Measurements from ENCODE around the gene FMC1.

FMC1 gene

DNA sequence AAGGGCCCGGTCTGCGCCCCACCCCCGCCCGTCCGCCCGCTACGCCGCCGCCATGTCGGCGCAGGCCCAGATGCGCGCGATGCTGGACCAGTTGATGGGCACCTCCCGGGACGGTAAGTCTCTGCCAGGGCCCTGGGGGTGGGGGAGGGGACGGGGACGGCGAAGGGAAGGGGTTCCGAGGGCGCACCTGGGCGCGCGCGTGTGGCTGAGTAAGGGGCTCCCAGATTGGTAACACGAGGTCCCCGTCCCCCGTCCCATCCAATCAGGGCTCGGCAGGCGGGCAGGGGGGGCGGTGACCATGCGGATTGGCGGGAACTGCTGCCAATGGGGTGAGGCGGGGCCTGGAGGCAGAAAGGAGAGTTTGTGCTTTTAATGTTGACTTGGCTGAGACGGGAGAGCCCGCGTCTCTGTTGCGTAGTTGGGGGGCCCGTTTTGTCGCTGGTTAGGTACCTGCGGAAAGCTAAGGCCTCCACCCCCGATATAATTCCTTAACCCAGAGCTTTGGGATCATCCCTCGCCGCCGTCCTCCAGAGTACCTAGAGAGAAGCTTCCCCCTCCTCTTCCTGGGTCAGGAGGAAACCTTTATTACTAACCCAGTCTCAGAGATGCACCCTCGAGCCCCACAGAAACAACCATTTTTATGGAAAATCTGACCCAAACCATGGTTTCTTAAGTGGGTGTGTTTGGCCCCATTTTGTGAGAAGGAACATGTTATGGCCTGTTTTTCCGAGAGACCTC is 19.2 kb downstream of the FMC1 start:
- no peak overlapping the region for H3K27ac ChIP-seq (ENCODE audit: low read length)
- no peaks in the 10 kb centered on the region for H3K27me3 ChIP-seq (ENCODE audit: control insufficient read depth, insufficient read depth, low read length)
- H3K4me3 ChIP-seq (ENCODE audit: low read length), result peak overlapping the region; percentile 80
- WGBS (ENCODE audit: insufficient coverage, insufficient read length), result no CpG with 5 or more reads among the region's 47 CpGs
- H3K9me3 ChIP-seq (ENCODE audit: control insufficient read depth, insufficient read depth, low read length), result no peaks in the 10 kb centered on the region
- H3K4me1 ChIP-seq (ENCODE audit: control insufficient read depth, insufficient read depth, low read length), result 0 out of 2 replicates have a peak, but pooled peaks cover 3% of the 10 kb centered on the region
- peak; percentile 75 for DNase-seq (ENCODE audit: low read depth, low spot score)
- no peaks in the 10 kb centered on the region for H3K36me3 ChIP-seq (ENCODE audit: control insufficient read depth, insufficient read depth, low read length)

DNA sequence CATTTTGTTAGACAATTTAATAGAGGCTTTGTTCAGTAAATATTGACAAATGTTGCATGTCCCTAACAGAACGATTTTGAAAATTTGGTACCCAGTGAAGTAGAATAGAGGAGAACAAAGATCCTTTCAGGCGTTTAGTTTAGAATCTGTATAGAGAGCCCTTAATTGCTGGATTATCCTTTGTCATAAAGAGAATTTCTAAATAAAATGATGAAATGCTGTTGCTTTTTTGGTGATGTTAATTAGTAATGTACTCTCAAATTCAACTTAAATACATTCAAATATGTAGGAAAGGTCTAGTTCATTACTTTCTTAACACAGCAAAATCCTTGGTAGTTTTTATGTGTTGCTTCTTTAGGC is 19.8 kb downstream of the FMC1 start:
- Histone ChIP-seq H3K27me3 (ENCODE audit: control insufficient read depth, insufficient read depth, low read length) (no peaks in the 10 kb centered on the region), H3K4me1 (ENCODE audit: control insufficient read depth, insufficient read depth, low read length) (0 out of 2 replicates have a peak, but pooled peaks cover 3% of the 10 kb centered on the region), H3K9me3 (ENCODE audit: control insufficient read depth, insufficient read depth, low read length) (no peaks in the 10 kb centered on the region), H3K36me3 (ENCODE audit: control insufficient read depth, insufficient read depth, low read length) (no peaks in the 10 kb centered on the region), H3K27ac (ENCODE audit: low read length) (no peak overlapping the region), H3K4me3 (ENCODE audit: low read length) (peak overlapping the region; percentile 72)
- WGBS (ENCODE audit: insufficient coverage, insufficient read length), result no CpG with 5 or more reads among the region's 2 CpGs
- no peak for DNase-seq (ENCODE audit: low read depth, low spot score)

DNA sequence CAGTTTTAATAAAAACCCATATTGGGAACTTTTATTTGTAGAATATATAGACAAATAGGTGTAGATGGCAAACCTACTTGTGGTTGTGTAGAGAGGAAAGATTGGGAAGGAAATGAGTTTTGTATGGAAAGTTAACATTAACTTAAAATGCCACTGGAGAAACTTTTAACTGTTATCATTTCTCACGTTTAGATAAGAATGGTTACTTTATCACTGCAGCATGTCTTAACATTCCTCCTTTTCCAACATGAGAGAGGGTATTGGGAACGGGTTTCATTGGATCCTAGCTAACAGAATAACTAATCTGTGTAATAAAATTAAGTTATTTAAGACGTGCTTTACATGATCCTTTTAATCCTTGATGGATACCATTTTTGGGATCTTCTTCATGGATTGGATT is 20.4 kb downstream of the FMC1 start:
- DNase-seq (ENCODE audit: low read depth, low spot score), result no peak
- no peaks in the 10 kb centered on the region for H3K27me3 ChIP-seq (ENCODE audit: control insufficient read depth, insufficient read depth, low read length)

DNA sequence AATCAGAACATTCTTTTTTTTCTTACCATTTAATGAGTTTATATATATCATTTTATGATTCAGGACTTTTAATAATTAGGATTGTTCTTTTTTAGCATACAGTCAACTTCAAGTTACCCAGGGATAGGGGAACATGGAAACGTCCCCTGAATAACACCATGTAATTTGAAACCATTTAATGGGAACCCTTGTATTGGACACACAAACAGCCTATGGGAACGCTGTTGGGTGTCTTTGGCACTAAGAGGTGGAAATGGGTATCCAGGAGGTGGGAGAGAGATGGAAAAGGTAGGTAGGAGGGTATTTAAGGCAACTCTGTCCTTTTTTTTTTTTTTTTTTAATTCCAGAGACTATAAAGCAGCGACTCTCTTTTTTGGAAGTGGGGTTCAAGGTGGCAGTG is 21.2 kb downstream of the FMC1 start:
- H3K27ac ChIP-seq (ENCODE audit: low read length), result no peak overlapping the region
- no peak for DNase-seq (ENCODE audit: low read depth, low spot score)
- WGBS (ENCODE audit: insufficient coverage, insufficient read length), result no CpG with 5 or more reads among the region's 3 CpGs
- no peaks in the 10 kb centered on the region for H3K9me3 ChIP-seq (ENCODE audit: control insufficient read depth, insufficient read depth, low read length)
- H3K27me3 ChIP-seq (ENCODE audit: control insufficient read depth, insufficient read depth, low read length), result no peaks in the 10 kb centered on the region
- H3K36me3 ChIP-seq (ENCODE audit: control insufficient read depth, insufficient read depth, low read length), result no peaks in the 10 kb centered on the region
- H3K4me3 ChIP-seq (ENCODE audit: low read length), result no peak overlapping the region
- 0 out of 2 replicates have a peak, but pooled peaks cover 3% of the 10 kb centered on the region for H3K4me1 ChIP-seq (ENCODE audit: control insufficient read depth, insufficient read depth, low read length)

More for the DNA sequence above, 20.4 kb downstream of the FMC1 start:
- Histone ChIP-seq H3K4me1 (ENCODE audit: control insufficient read depth, insufficient read depth, low read length) (0 out of 2 replicates have a peak, but pooled peaks cover 3% of the 10 kb centered on the region), H3K36me3 (ENCODE audit: control insufficient read depth, insufficient read depth, low read length) (no peaks in the 10 kb centered on the region), H3K4me3 (ENCODE audit: low read length) (no peak overlapping the region), H3K9me3 (ENCODE audit: control insufficient read depth, insufficient read depth, low read length) (no peaks in the 10 kb centered on the region), H3K27ac (ENCODE audit: low read length) (no peak overlapping the region)
- no CpG with 5 or more reads among the region's 3 CpGs for WGBS (ENCODE audit: insufficient coverage, insufficient read length)

DNA sequence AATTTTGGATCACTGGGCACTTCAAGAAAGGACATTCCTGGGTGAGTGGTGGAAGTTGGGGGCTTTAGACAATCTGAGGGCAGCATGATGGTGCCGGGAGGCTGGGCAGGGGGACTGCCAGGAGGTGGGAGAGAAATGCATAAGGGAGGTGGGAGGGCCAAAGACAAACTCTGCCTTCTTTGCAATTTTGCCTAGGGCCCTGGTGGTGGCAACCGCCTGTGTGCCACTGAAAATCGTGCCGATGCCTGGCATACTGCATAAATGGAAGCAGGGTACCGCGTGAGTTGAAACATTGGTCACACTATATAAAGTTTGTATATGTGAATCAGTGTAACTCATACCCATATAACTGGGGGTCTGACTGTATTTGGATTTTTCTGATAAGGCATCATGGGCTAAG is 21.8 kb downstream of the FMC1 start:
- no peak overlapping the region for H3K4me3 ChIP-seq (ENCODE audit: low read length)
- no CpG with 5 or more reads among the region's 6 CpGs for WGBS (ENCODE audit: insufficient coverage, insufficient read length)
- H3K4me1 ChIP-seq (ENCODE audit: control insufficient read depth, insufficient read depth, low read length), result 0 out of 2 replicates have a peak, but pooled peaks cover 3% of the 10 kb centered on the region
- no peak overlapping the region for H3K27ac ChIP-seq (ENCODE audit: low read length)
- no peaks in the 10 kb centered on the region for H3K9me3 ChIP-seq (ENCODE audit: control insufficient read depth, insufficient read depth, low read length)
- H3K36me3 ChIP-seq (ENCODE audit: control insufficient read depth, insufficient read depth, low read length), result no peaks in the 10 kb centered on the region
- H3K27me3 ChIP-seq (ENCODE audit: control insufficient read depth, insufficient read depth, low read length), result no peaks in the 10 kb centered on the region
- no peak for DNase-seq (ENCODE audit: low read depth, low spot score)

DNA sequence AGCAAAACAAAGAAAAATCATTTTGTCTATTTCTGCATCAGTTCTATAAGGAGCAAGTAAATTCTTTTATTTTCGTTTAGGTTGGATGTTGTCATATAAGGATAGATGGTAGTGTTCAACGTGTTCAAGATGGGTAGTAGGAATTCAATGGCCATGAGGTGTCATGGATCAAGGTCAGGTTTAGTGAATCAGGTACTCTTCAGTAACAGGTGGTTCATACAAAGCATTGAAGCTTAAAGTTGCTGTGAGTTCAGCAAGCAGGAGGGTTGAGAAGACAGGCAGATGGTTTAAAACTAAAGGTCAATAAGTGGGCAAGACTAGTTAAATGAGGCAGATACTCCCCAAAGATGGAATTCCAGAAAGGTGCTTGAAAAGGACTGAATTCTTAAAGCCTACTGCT is 24.2 kb downstream of the FMC1 start:
- DNase-seq (ENCODE audit: low read depth, low spot score), result no peak
- no peak overlapping the region for H3K4me3 ChIP-seq (ENCODE audit: low read length)
- H3K27me3 ChIP-seq (ENCODE audit: control insufficient read depth, insufficient read depth, low read length), result no peaks in the 10 kb centered on the region
- H3K36me3 ChIP-seq (ENCODE audit: control insufficient read depth, insufficient read depth, low read length), result no peaks in the 10 kb centered on the region
- no peaks in the 10 kb centered on the region for H3K9me3 ChIP-seq (ENCODE audit: control insufficient read depth, insufficient read depth, low read length)
- H3K27ac ChIP-seq (ENCODE audit: low read length), result no peak overlapping the region
- 100% methylated on average over 2 of the region's 2 CpGs for WGBS (ENCODE audit: insufficient coverage, insufficient read length)
- H3K4me1 ChIP-seq (ENCODE audit: control insufficient read depth, insufficient read depth, low read length), result 0 out of 2 replicates have a peak, but pooled peaks cover 3% of the 10 kb centered on the region

DNA sequence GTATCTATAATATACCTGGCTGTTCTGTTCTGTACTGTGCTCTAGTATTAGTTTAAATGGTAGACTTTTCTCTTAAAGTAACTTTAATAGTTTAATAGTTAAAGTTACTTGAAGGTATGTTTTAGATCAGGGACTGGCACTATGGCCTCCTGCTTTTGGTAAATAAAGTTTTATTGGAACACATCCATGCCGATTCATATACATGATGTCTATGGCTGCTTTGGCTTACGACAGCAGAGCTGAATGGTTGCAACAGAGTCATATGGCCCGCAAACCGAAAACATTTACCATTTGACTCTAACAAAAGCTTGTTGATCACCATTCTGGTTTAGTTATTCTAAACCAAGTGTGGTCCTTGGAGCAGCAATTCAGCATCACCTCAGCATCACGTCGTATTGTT is 25.3 kb downstream of the FMC1 start:
- no CpG with 5 or more reads among the region's 6 CpGs for WGBS (ENCODE audit: insufficient coverage, insufficient read length)
- H3K4me3 ChIP-seq (ENCODE audit: low read length), result no peak overlapping the region
- no peak overlapping the region for H3K27ac ChIP-seq (ENCODE audit: low read length)
- H3K27me3 ChIP-seq (ENCODE audit: control insufficient read depth, insufficient read depth, low read length), result no peaks in the 10 kb centered on the region
- H3K36me3 ChIP-seq (ENCODE audit: control insufficient read depth, insufficient read depth, low read length), result no peaks in the 10 kb centered on the region
- H3K9me3 ChIP-seq (ENCODE audit: control insufficient read depth, insufficient read depth, low read length), result no peaks in the 10 kb centered on the region
- DNase-seq (ENCODE audit: low read depth, low spot score), result no peak
- H3K4me1 ChIP-seq (ENCODE audit: control insufficient read depth, insufficient read depth, low read length), result peaks cover 3% of the 10 kb centered on the region; the same call in 1 of the 2 replicates

DNA sequence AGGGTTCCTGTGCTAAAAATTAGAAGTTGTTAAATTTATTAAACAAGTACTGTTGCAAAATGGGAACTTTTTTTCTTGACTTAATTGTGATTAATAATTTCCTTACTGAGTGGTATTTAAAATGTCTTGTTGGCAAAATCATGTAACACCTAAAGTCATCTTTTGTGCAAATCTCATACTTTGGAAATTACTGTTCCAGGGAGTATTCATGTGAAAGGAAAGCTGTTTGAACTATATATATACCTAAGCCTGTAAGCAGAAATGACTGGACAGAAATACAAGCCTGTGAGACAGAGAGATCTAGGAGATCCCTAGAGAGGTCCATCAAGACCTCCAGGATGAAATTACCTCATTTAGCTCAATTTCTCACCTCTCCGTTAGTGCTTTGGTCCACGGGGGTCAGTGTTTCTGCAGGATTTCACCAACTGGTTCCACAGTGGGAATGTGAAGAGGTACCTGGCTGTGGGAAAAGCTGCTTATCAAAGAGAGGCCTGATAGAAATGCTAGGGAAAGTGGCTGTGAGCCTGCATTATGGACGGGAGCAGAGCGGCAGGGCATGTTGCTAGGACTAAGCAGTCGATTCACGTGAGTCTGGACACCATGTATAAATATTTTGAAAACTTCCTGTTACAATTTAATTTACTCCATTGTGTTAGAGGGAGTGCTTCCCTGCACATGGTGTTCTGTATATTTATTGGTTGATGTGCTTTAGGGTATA is 26.5 kb downstream of the FMC1 start:
- Histone ChIP-seq H3K4me1 (ENCODE audit: control insufficient read depth, insufficient read depth, low read length) (peaks cover 3% of the 10 kb centered on the region; the same call in 1 of the 2 replicates), H3K4me3 (ENCODE audit: low read length) (no peak overlapping the region), H3K9me3 (ENCODE audit: control insufficient read depth, insufficient read depth, low read length) (no peaks in the 10 kb centered on the region), H3K27ac (ENCODE audit: low read length) (no peak overlapping the region), H3K36me3 (ENCODE audit: control insufficient read depth, insufficient read depth, low read length) (no peaks in the 10 kb centered on the region), H3K27me3 (ENCODE audit: control insufficient read depth, insufficient read depth, low read length) (no peaks in the 10 kb centered on the region)
- DNase-seq (ENCODE audit: low read depth, low spot score), result no peak
- no CpG with 5 or more reads among the region's 6 CpGs for WGBS (ENCODE audit: insufficient coverage, insufficient read length)

DNA sequence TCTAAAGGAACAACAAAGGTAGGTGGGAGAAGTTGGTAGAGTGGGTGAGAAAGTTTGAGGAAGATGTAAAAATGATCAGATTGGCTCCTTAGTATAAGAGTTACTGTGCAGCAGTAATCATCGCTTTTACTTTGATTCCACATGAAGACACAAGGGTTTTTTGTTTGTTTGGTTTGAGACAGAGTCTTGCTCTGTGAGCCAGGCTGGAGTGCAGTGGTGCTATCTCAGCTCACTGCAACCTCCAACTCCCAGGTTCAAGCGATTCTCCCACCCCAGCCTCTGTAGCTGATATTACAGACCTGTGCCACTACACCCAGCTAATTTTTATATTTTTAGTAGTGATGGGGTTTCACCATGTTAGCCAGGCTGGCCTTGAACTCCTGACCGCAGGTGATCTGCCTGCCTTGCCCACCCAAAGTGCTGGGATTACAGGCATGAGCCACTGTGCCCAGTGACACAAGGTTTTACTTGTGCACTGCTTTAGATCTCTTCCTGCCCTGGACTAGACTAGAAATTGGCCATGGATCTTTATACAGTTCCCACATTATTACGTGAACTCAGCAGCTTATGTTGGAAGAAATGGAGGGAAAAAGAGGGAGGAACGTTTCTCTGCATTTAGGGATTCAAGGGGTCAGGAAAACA is 29.3 kb downstream of the FMC1 start:
- WGBS (ENCODE audit: insufficient coverage, insufficient read length), result no CpG with 5 or more reads among the region's 5 CpGs
- DNase-seq (ENCODE audit: low read depth, low spot score), result no peak
- Histone ChIP-seq H3K4me3 (ENCODE audit: low read length) (no peak overlapping the region), H3K4me1 (ENCODE audit: control insufficient read depth, insufficient read depth, low read length) (no peaks in the 10 kb centered on the region; the same call in 1 of the 2 replicates), H3K9me3 (ENCODE audit: control insufficient read depth, insufficient read depth, low read length) (no peaks in the 10 kb centered on the region), H3K27me3 (ENCODE audit: control insufficient read depth, insufficient read depth, low read length) (no peaks in the 10 kb centered on the region), H3K36me3 (ENCODE audit: control insufficient read depth, insufficient read depth, low read length) (peaks cover 2% of the 10 kb centered on the region; the same call in 1 of the 2 replicates), H3K27ac (ENCODE audit: low read length) (no peak overlapping the region)

DNA sequence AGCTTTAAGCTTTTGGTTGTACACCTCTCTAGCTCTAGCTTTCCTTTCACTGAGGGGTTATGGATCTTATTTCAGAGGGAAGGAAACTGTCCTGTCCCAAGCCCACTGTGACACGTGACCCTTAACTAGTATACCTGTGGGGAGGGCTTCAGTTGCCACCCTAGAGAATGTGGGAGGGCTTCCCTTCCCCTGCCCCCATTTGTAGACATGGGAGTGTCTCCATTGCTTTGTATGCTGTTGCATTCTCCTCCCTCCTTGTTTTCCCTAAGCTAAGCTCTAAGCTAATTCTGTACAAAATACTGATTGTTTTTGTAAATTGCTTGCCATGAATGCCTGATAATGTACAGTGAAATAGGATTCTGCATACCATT is 29.8 kb downstream of the FMC1 start:
- H3K27ac ChIP-seq (ENCODE audit: low read length), result no peak overlapping the region
- H3K36me3 ChIP-seq (ENCODE audit: control insufficient read depth, insufficient read depth, low read length), result peaks cover 2% of the 10 kb centered on the region; the same call in 1 of the 2 replicates
- H3K4me1 ChIP-seq (ENCODE audit: control insufficient read depth, insufficient read depth, low read length), result no peaks in the 10 kb centered on the region; the same call in 1 of the 2 replicates
- no CpG with 5 or more reads among the region's 1 CpG for WGBS (ENCODE audit: insufficient coverage, insufficient read length)
- H3K27me3 ChIP-seq (ENCODE audit: control insufficient read depth, insufficient read depth, low read length), result no peaks in the 10 kb centered on the region
- no peaks in the 10 kb centered on the region for H3K9me3 ChIP-seq (ENCODE audit: control insufficient read depth, insufficient read depth, low read length)
- DNase-seq (ENCODE audit: low read depth, low spot score), result no peak
- no peak overlapping the region for H3K4me3 ChIP-seq (ENCODE audit: low read length)
